ENCODE measurements around the gene OARD1. TPM values are rescaled to one million over a fixed set of nuclear protein-coding genes. Genes with fewer than 3 reads are reported as not detected.

The OARD1 gene
- total and polyA plus RNA-seq, 11 donors = 12.8 to 28.1 (median 18.5) TPM

Other genes with a start within 250 kb of the OARD1 start
- gene UNC5CL, start 33.1 kb downstream of the OARD1 start, total RNA-seq = 1 to 10 TPM in 1 of 9 donors, under 1 TPM in 8; 0.21 to 1.1 (median 0.50) TPM
- gene UNC5CL, start 33.1 kb downstream of the OARD1 start, polyA plus RNA-seq = under 1 TPM; 0.50 to 0.65 TPM
- not detected for gene TSPO2, start 29.9 kb downstream of the OARD1 start, total RNA-seq
- not detected for gene TSPO2, start 29.9 kb downstream of the OARD1 start, polyA plus RNA-seq
- gene APOBEC2, start 19.2 kb downstream of the OARD1 start, total RNA-seq = 100 to 1,000 TPM; 139 to 524 (median 237) TPM
- gene APOBEC2, start 19.2 kb downstream of the OARD1 start, polyA plus RNA-seq = 100 to 1,000 TPM in 1 of 2 donors, 10 to 100 TPM in 1; 72.3 to 237 TPM
- 10 to 100 TPM in 4 of 9 donors, 1 to 10 TPM in 5; 6.5 to 12.5 (median 9.7) TPM for gene NFYA, start 618 bp upstream of the OARD1 start, total RNA-seq
- gene NFYA, start 618 bp upstream of the OARD1 start, polyA plus RNA-seq = 1 to 10 TPM; 4.3 to 7.3 TPM
- under 1 TPM in 1 of 9 donors, not detected in 8; 0.29 TPM for gene TREML1, start 82.0 kb upstream of the OARD1 start, total RNA-seq
- under 1 TPM in 1 of 2 donors, not detected in 1; 0.07 TPM for gene TREML1, start 82.0 kb upstream of the OARD1 start, polyA plus RNA-seq
- gene TREM2, start 90.8 kb upstream of the OARD1 start, total RNA-seq = 10 to 100 TPM in 1 of 9 donors, 1 to 10 TPM in 4, under 1 TPM in 2, not detected in 2; 0.40 to 27.1 (median 1.4) TPM
- 1 to 10 TPM in 1 of 2 donors, under 1 TPM in 1; 0.23 to 1.2 TPM for gene TREM2, start 90.8 kb upstream of the OARD1 start, polyA plus RNA-seq
- gene TREML2, start 128.8 kb upstream of the OARD1 start, total RNA-seq = under 1 TPM in 4 of 9 donors, not detected in 5; 0.07 to 0.32 (median 0.09) TPM
- under 1 TPM in 1 of 2 donors, not detected in 1; 0.07 TPM for gene TREML2, start 128.8 kb upstream of the OARD1 start, polyA plus RNA-seq
- gene TREML4, start 156.0 kb upstream of the OARD1 start, total RNA-seq = not detected
- gene TREML4, start 156.0 kb upstream of the OARD1 start, polyA plus RNA-seq = under 1 TPM in 1 of 2 donors, not detected in 1; 0.07 TPM
- gene TREM1, start 214.3 kb upstream of the OARD1 start, total RNA-seq = 10 to 100 TPM in 1 of 9 donors, 1 to 10 TPM in 3, under 1 TPM in 5; 0.19 to 11.8 (median 0.75) TPM
- 10 to 100 TPM in 1 of 2 donors, under 1 TPM in 1; 0.38 to 18.4 TPM for gene TREM1, start 214.3 kb upstream of the OARD1 start, polyA plus RNA-seq

Measured in heart left ventricle (tissue), 11 donors.